ENCODE results near the gene NANOS1. TPM values are rescaled to one million over a fixed set of nuclear protein-coding genes. Genes with fewer than 3 reads are reported as not detected.

The NANOS1 gene
- total and polyA plus RNA-seq, 2 experiments from 2014 or later, result 1.6 to 2.9 TPM

DNA sequence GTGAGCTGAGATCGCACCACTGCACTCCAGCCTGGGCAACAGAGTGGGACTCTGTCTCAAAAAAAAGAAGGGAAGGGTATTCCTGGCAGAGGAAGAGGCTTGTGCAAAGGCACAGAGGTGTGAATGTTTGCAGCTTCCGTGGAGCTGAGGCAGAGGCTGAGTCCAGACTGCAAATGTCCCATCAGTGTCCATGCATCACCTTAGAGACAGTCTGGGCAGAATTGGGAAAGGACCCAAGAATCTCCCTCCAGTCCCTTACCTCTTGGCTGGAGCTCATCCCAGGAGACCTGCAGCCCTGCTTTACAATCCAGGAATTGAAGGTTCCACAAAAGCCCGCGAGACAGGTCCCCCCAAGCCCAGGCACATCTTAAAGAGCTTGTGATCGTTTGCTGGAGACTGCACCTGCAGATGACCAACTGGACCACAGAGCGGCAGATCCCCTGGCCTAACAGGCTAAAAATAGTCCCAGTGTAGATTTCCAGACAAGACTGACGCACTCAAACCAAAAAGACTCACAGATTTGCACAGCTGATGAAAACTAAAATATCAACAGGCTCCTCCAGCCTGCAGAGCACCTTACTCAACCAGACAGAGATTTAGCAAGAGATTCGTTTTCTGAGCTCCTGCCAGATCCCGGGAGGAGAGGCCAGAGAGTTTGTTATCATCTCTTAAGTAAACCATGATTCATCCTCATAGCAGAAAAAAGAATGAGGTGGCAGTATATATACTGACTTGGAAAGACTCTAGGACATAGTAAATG is 22.9 kb upstream of the NANOS1 start (continued):
- TF ChIP-seq, protein P1, sequence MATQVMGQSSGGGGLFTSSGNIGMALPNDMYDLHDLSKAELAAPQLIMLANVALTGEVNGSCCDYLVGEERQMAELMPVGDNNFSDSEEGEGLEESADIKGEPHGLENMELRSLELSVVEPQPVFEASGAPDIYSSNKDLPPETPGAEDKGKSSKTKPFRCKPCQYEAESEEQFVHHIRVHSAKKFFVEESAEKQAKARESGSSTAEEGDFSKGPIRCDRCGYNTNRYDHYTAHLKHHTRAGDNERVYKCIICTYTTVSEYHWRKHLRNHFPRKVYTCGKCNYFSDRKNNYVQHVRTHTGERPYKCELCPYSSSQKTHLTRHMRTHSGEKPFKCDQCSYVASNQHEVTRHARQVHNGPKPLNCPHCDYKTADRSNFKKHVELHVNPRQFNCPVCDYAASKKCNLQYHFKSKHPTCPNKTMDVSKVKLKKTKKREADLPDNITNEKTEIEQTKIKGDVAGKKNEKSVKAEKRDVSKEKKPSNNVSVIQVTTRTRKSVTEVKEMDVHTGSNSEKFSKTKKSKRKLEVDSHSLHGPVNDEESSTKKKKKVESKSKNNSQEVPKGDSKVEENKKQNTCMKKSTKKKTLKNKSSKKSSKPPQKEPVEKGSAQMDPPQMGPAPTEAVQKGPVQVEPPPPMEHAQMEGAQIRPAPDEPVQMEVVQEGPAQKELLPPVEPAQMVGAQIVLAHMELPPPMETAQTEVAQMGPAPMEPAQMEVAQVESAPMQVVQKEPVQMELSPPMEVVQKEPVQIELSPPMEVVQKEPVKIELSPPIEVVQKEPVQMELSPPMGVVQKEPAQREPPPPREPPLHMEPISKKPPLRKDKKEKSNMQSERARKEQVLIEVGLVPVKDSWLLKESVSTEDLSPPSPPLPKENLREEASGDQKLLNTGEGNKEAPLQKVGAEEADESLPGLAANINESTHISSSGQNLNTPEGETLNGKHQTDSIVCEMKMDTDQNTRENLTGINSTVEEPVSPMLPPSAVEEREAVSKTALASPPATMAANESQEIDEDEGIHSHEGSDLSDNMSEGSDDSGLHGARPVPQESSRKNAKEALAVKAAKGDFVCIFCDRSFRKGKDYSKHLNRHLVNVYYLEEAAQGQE (IDR thresholded peaks at IDR 0.05; ENCODE audit: unreplicated experiment), result no peak
- TF ChIP-seq CREB1 (CRISPR knock-in tag; IDR thresholded peaks at IDR 0.05; ENCODE audit: low read depth) (no peak), EZH2 (IDR thresholded peaks at IDR 0.05; ENCODE audit: low read depth, unreplicated experiment) (no peak), POLR2AphosphoS5 (IDR thresholded peaks at IDR 0.05; ENCODE audit: low read depth) (no peak), JUNB (IDR thresholded peaks at IDR 0.05; ENCODE audit: unreplicated experiment) (no peak), EZH2phosphoT487 (IDR thresholded peaks at IDR 0.05; ENCODE audit: unreplicated experiment) (no peak), ZNF331 (CRISPR knock-in tag; IDR thresholded peaks at IDR 0.05; ENCODE audit: low read depth) (no peak), ZNF114 (CRISPR knock-in tag; IDR thresholded peaks at IDR 0.05) (no peak), STAT1 (IDR thresholded peaks at IDR 0.05; ENCODE audit: unreplicated experiment) (no peak)

DNA sequence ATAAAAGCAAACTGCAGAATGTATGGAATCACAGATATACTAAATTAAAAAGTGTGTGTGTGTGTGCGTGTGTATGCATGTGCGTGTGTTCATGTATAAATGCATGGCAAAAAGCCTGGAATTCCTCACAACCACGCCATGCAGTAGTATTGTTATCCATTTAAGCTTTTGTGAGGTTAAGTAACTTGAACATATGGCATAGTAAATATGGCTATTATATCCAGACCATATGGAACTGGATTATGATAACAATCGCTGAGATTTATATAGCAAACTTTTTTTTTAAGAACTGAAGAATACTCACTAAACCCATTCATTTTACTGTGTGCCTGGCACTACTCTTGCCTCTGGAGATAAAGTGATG is 22.3 kb upstream of the NANOS1 start:
- no peaks in the 10 kb centered on the region for H3K27me3 Mint-ChIP-seq (ENCODE audit: insufficient read depth, low read depth, poor library complexity)
- no peak overlapping the region for H3K4me3 Mint-ChIP-seq
- H3K4me1 Mint-ChIP-seq, result no peaks in the 10 kb centered on the region
- H3K27ac Mint-ChIP-seq, result no peak overlapping the region
- Histone ChIP-seq H3K79me2 (replicated peaks; ENCODE audit: insufficient read depth) (no peaks in the 10 kb centered on the region), H3K4me3 (no peak overlapping the region), H2AFZ (no peak overlapping the region), H3K9me2 (ENCODE audit: insufficient read depth) (no peaks in the 10 kb centered on the region; the same call in 1 of the 2 replicates), H4K20me1 (replicated peaks; ENCODE audit: insufficient read depth) (no peaks in the 10 kb centered on the region), H3K36me3 (ENCODE audit: insufficient read depth) (no peaks in the 10 kb centered on the region), H3K27ac (ENCODE audit: low read depth) (no peak overlapping the region), H3F3A (replicated peaks; ENCODE audit: low read depth) (no peaks in the 10 kb centered on the region), H3K27me3 (ENCODE audit: insufficient read depth) (no peaks in the 10 kb centered on the region), H3K4me1 (ENCODE audit: insufficient read depth) (no peaks in the 10 kb centered on the region), H3K4me2 (no peak overlapping the region)
- TF ChIP-seq POLR2AphosphoS5 (IDR thresholded peaks at IDR 0.05; ENCODE audit: low read depth) (no peak), JUNB (IDR thresholded peaks at IDR 0.05; ENCODE audit: unreplicated experiment) (no peak), ZNF114 (CRISPR knock-in tag; IDR thresholded peaks at IDR 0.05) (no peak), EZH2phosphoT487 (IDR thresholded peaks at IDR 0.05; ENCODE audit: unreplicated experiment) (no peak)
- H3K36me3 Mint-ChIP-seq (ENCODE audit: low read depth), result no peaks in the 10 kb centered on the region
- ATAC-seq (no peak), DNase-seq (ENCODE audit: low spot score) (no peak)
- no peaks in the 10 kb centered on the region for H3K9me3 Mint-ChIP-seq

GRCh38 chr10:119020627-119020946 is 8.9 kb upstream of the NANOS1 start:
- Histone ChIP-seq H3K4me1 (ENCODE audit: insufficient read depth) (peaks cover 16% of the 10 kb centered on the region), H3K9me2 (ENCODE audit: insufficient read depth) (no peaks in the 10 kb centered on the region), H3F3A (replicated peaks; ENCODE audit: low read depth) (no peaks in the 10 kb centered on the region; the same call in 1 of the 2 replicates), H4K20me1 (replicated peaks; ENCODE audit: insufficient read depth) (no peaks in the 10 kb centered on the region), H3K4me3 (no peak overlapping the region), H3K27me3 (ENCODE audit: insufficient read depth) (no peaks in the 10 kb centered on the region), H3K27ac (ENCODE audit: low read depth) (no peak overlapping the region), H3K36me3 (ENCODE audit: insufficient read depth) (no peaks in the 10 kb centered on the region), H2AFZ (no peak overlapping the region), H3K4me2 (no peak overlapping the region), H3K79me2 (replicated peaks; ENCODE audit: insufficient read depth) (no peaks in the 10 kb centered on the region)
- no peak for ATAC-seq
- TF ChIP-seq POLR2AphosphoS5 (IDR thresholded peaks at IDR 0.05; ENCODE audit: low read depth) (no peak), EZH2phosphoT487 (IDR thresholded peaks at IDR 0.05; ENCODE audit: unreplicated experiment) (no peak), STAT1 (IDR thresholded peaks at IDR 0.05; ENCODE audit: unreplicated experiment) (no peak), CREB1 (CRISPR knock-in tag; IDR thresholded peaks at IDR 0.05; ENCODE audit: low read depth) (no peak), ETS1 (IDR thresholded peaks at IDR 0.05) (no peak)
- no peaks in the 10 kb centered on the region for H3K9me3 Mint-ChIP-seq
- H3K4me3 Mint-ChIP-seq, result no peak overlapping the region
- peaks cover 20% of the 10 kb centered on the region; the same call in 2 of the 3 replicates for H3K4me1 Mint-ChIP-seq
- H3K27ac Mint-ChIP-seq, result no peak overlapping the region
- H3K36me3 Mint-ChIP-seq (ENCODE audit: low read depth), result no peaks in the 10 kb centered on the region
- H3K27me3 Mint-ChIP-seq (ENCODE audit: insufficient read depth, low read depth, poor library complexity), result peaks cover 2% of the 10 kb centered on the region
- no peak for DNase-seq (ENCODE audit: low spot score)

All from GM23338 (cell line).